Heart left ventricle (tissue), 16 donors: Measurements from ENCODE around the gene IL2RG. TPM values are rescaled to one million over a fixed set of nuclear protein-coding genes. Genes with fewer than 3 reads are reported as not detected.

Source experiments
- ATAC-seq, 4 donors: fragments of 200-7000 bp; cut with Tn5 transposase; one replicate each; pipeline ENCODE4 v1.9.1; 2020 to 2022; ENCODE audit warnings: moderate library complexity in 4 of 4, mild to moderate bottlenecking in 3 of 4, moderate number of reproducible peaks in 1 of 4
- DNase-seq, 5 donors: peaks; one replicate each; pipeline ENCODE4 v3.0.0-alpha.2; 2020
- H3K27ac ChIP-seq, 12 donors: fragments of 200-600 bp; sonication (generic) in 4 of 12; one replicate each; pipeline versions ENCODE4 v1.5.0 to v1.8.0; 2016 to 2022; ENCODE audit warnings: mild to moderate bottlenecking in 2 of 12
- H3K27me3 ChIP-seq, 9 donors: fragments of 200-600 bp; sonication (generic) in 2 of 9; one replicate each; pipeline versions ENCODE4 v1.5.1 to v1.8.0; 2016 to 2022; ENCODE audit warnings: mild to moderate bottlenecking in 3 of 9
- H3K36me3 ChIP-seq, 9 donors: fragments of 200-600 bp; sonication (generic) in 2 of 9; one replicate each; pipeline versions ENCODE4 v1.5.0 to v1.8.0; 2018 to 2022; ENCODE audit warnings: mild to moderate bottlenecking in 2 of 9
- H3K4me1 ChIP-seq, 12 donors: fragments of 200-600 bp; sonication (generic) in 4 of 12; one replicate each; pipeline versions ENCODE4 v1.5.0 to v1.8.0; 2016 to 2022; ENCODE audit warnings: mild to moderate bottlenecking in 3 of 12
- H3K4me3 ChIP-seq, 12 donors: fragments of 200-600 bp; sonication (generic) in 4 of 12; one replicate each; pipeline versions ENCODE4 v1.5.0 to v1.8.0; 2017 to 2022; ENCODE audit warnings: mild to moderate bottlenecking in 9 of 12, moderate library complexity in 4 of 12
- H3K9me3 ChIP-seq, 12 donors: fragments of 200-600 bp; sonication (generic) in 4 of 12; one replicate each; pipeline versions ENCODE4 v1.5.0 to v1.8.0; 2016 to 2022; ENCODE audit warnings: mild to moderate bottlenecking in 1 of 12
- CTCF ChIP-seq, 12 donors: fragments of 200-600 bp; sonication (generic) in 4 of 12; IDR thresholded peaks; one replicate each; pipeline versions ENCODE4 v1.5.0 to v1.8.0; 2018 to 2022; ENCODE audit warnings: antibody characterized with exemption in 12 of 12, mild to moderate bottlenecking in 5 of 12
- POLR2A ChIP-seq, 2 donors: fragments of 450-650 bp; IDR thresholded peaks; one replicate each; pipeline ENCODE4 v1.6.1; 2017; ENCODE audit warnings: antibody characterized with exemption in 2 of 2, mild to moderate bottlenecking in 2 of 2, moderate library complexity in 2 of 2
- WGBS, 4 donors: extraction: QIAGEN DNeasy Blood & Tissue Kit in 2 of 4; methylation state at CpG; one replicate each; pipeline versions ENCODE4 v1.1.5 to v1.1.7; 2013 to 2018; 5-methylcytosine and 5-hydroxymethylcytosine counted together
- intact Hi-C, 10 donors: fragments of 100-400 bp; cut with DNase I; formaldehyde crosslinking; loops; one replicate each; pipeline versions ENCODE4 v1.11.1 to v1.14.2; 2022
- long read RNA-seq, 3 donors: library from polyadenylated mRNA; unstranded; transcript quantifications; one replicate each; pipeline ENCODE4 v2.0.0, GENCODE V29; 2020 to 2021
- polyA plus RNA-seq, 2 donors: library from polyadenylated mRNA; stranded (reverse); fragments of 200-250 nt; gene quantifications; one replicate each; pipeline ENCODE4 v1.2.3, GENCODE V29; 2013
- total RNA-seq, 9 donors: library from RNA; depleted of rRNA in 2 of 9; stranded (reverse); fragments of >200 nt in 2 of 9; fragmentation: NEBNext Ultra II Directional in 3 of 9; extraction: Animal tissue kit (Norgen Biotek cat#: 25700) in 3 of 9; gene quantifications; one replicate each; pipeline versions ENCODE4 v1.1.0 to v1.2.4, GENCODE V29; 2016 to 2023
- donor health status: ischemic (EF 13 %, LVEDD 7.1; RV severe dilation, severe dysfunction).
- donor health status: healthy with polysubstance abuse.
- donor health status: DM: no; HTN: yes; CAD: no.
- donor health status: DM: no; HTN: no; CAD: no.
- donor health status: ischemic (EF 25% LVEDD 6.9; RV normal size, moderate dysfunction).
- donor health status: ischemic (EF 25% LVEDD 5.7; RV mildly dilated, moderate dysfunction).
- donor health status: healthy.
- donor health status: DM: yes; HTN: yes; CAD: no.
- donor health status: ischemic (EF 35%, LVEDD 5.7; RV mildly dilated, moderate dysfunction).
- donor health status: nonischemic (EF 11% LVEDD 7.7; RV severe dilation, severe dysfunction).
- donor health status: DM: yes; HTN: yes; CAD: no.
- donor health status: PGD.
- donor health status: ischemic (EF 29% LVEDD 5.4; RV normal size, mild dysfunction).
- donor health status: nonischemic (EF 23%, LVEDD 6.1; RV moderate dilation, normal function).

Gene IL2RG
- total RNA-seq: 10 to 100 TPM in 2 of 9 donors, 1 to 10 TPM in 4, under 1 TPM in 3; 0.44 to 25.2 (median 2.1) TPM
- 1 to 10 TPM; 1.4 to 2.0 TPM for polyA plus RNA-seq
- long read RNA-seq, donor 1: 0 reads
- long read RNA-seq, donor 2: 0 reads
- long read RNA-seq, donor 3, partial matches to known transcripts: 1 of 1 reads
- long read RNA-seq, donor 3, other reads (novel, unspliced or antisense): 0 of 1 reads

GRCh38 chrX:71111141-71111843 is at the start of gene IL2RG:
Gene IL2RG, minus strand, starts transcription at chrX:71111577. Its CDS starts 38 bp downstream, at chrX:71111539.
- DNase-seq (no peak), ATAC-seq (peak in 2 of 4 donors; percentile 57 to 69)
- TF ChIP-seq POLR2A (IDR thresholded peaks at IDR 0.05): no peak
- TF ChIP-seq CTCF (IDR thresholded peaks at IDR 0.05): no peak
- H3K27me3 ChIP-seq: peaks cover 0 to 4% (median 0%) of the 10 kb centered on the region in 9 donors
- no peaks in the 10 kb centered on the region for H3K36me3 ChIP-seq
- 56 to 67% (median 63%) methylated on average over 7 to 8 of the region's 8 CpGs for WGBS, 4 donors
- intact Hi-C loops: no loop called here
- H3K4me1 ChIP-seq: peaks cover 0 to 9% (median 0%) of the 10 kb centered on the region in 12 donors
- no peaks in the 10 kb centered on the region for H3K9me3 ChIP-seq
- H3K4me3 ChIP-seq: peak within 1 kb of the TSS in 2 of 12 donors; percentile 26 to 58
- peak within 1 kb of the TSS in 1 of 12 donors; percentile 79 for H3K27ac ChIP-seq

GRCh38 chrX:71160475-71160874 is 49.1 kb upstream of the IL2RG start:
- H3K27ac ChIP-seq: no peak overlapping the region
- no peak for DNase-seq
- intact Hi-C loops: no loop called here
- no peak overlapping the region for H3K4me3 ChIP-seq
- TF ChIP-seq CTCF (IDR thresholded peaks at IDR 0.05): no peak
- no peak for TF ChIP-seq POLR2A (IDR thresholded peaks at IDR 0.05)
- H3K4me1 ChIP-seq: no peaks in the 10 kb centered on the region
- no peak for ATAC-seq
- H3K36me3 ChIP-seq: no peaks in the 10 kb centered on the region
- H3K9me3 ChIP-seq: no peaks in the 10 kb centered on the region
- H3K27me3 ChIP-seq: peaks cover 0 to 7% (median 0%) of the 10 kb centered on the region in 9 donors
- WGBS, 4 donors: 75 to 84% (median 77%) methylated on average over 3 of the region's 3 CpGs

GRCh38 chrX:71159335-71159734 is 48.0 kb upstream of the IL2RG start:
- TF ChIP-seq POLR2A (IDR thresholded peaks at IDR 0.05): no peak
- TF ChIP-seq CTCF (IDR thresholded peaks at IDR 0.05): no peak
- ATAC-seq (no peak), DNase-seq (no peak)
- H3K9me3 ChIP-seq: no peaks in the 10 kb centered on the region
- H3K27me3 ChIP-seq: peaks cover 0 to 7% (median 0%) of the 10 kb centered on the region in 9 donors
- no peak overlapping the region for H3K27ac ChIP-seq
- no peaks in the 10 kb centered on the region for H3K36me3 ChIP-seq
- intact Hi-C loops: loop anchor here in 1 of 10 donors (10.0 kb wide), 1 partner anchor 55 kb away; no protein-coding TSS in a partner anchor
- WGBS, 4 donors: 83 to 92% (median 88%) methylated on average over 5 of the region's 5 CpGs
- H3K4me1 ChIP-seq: no peaks in the 10 kb centered on the region
- no peak overlapping the region for H3K4me3 ChIP-seq

- H3K36me3 ChIP-seq: no peaks in the 10 kb centered on the region
- DNase-seq (no peak), ATAC-seq (no peak)
- H3K4me3 ChIP-seq: no peak overlapping the region
- intact Hi-C loops: loop anchor here in 1 of 10 donors (10.0 kb wide), 1 partner anchor 56 kb away; no protein-coding TSS in a partner anchor
- WGBS, 4 donors: 77 to 93% (median 83%) methylated on average over 6 of the region's 6 CpGs
- peaks cover 0 to 6% (median 0%) of the 10 kb centered on the region in 9 donors for H3K27me3 ChIP-seq
- TF ChIP-seq POLR2A (IDR thresholded peaks at IDR 0.05) (no peak), CTCF (IDR thresholded peaks at IDR 0.05) (no peak)
- H3K9me3 ChIP-seq: no peaks in the 10 kb centered on the region
- no peaks in the 10 kb centered on the region for H3K4me1 ChIP-seq
- H3K27ac ChIP-seq: no peak overlapping the region
Observed at GRCh38 chrX:71158603-71159002, 47.2 kb upstream of the IL2RG start.
